Measurements from ENCODE around the gene OPA1.

OPA1 gene

DNA sequence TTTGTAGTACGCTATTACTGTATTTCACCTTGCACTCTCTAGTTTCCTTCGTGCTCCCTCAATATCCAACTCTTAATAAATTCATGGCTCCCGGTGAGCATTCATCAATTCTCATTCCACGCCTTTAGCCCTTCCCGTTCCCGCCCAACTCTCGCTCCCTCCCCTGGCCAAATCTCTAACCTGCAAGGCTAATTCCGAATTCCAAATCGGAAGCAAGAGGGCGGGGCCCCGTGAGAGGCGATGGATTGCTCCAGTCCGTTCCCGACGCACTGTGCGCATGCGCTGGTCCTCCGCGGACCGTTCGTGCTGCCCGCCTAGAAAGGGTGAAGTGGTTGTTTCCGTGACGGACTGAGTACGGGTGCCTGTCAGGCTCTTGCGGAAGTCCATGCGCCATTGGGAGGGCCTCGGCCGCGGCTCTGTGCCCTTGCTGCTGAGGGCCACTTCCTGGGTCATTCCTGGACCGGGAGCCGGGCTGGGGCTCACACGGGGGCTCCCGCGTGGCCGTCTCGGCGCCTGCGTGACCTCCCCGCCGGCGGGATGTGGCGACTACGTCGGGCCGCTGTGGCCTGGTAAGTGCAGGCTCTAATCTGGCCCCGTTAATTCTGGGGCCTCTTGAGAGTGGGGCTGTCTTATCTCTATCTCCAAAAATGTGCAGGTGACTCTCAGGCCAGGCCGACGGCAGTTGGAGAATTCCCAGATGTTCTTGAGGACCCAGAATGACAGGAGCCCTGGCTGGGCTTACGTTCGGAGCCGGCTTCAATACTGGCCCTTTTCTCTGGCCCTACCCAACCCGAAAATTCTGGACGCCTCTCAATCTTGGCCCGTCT lies at the start of gene OPA1:
Gene OPA1 (plus strand): TSS at position 368 of the 827 bp plus-strand sequence. CDS start 170 bp downstream, at position 538.
- peak; percentile 79 for DNase-seq (ENCODE audit: low read depth)

- DNase-seq (ENCODE audit: low read depth), result no peak
Observed at GRCh38 chr3:193544289-193544688, 48.7 kb upstream of the OPA1 start.

DNA sequence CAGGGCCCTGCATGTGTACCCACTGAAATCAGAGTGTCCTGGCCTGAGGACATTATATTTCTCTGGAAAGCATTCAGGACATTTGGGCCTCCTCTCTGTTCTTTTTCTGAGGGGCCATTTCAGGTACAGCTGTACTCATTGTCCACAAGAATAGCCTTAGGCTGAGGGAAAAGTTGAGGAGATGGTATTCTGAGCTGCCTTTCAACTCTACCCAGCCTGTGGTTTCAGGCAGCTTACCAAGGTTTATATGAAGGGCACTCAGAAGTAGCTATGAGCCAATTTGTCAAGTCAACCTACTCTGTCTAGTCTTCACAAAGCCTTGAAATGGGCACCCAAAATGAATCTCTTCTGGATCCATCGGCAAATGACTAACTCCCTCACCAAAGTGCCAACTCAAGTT lies 47.7 kb upstream of the OPA1 start:
- DNase-seq (ENCODE audit: low read depth), result no peak

DNA sequence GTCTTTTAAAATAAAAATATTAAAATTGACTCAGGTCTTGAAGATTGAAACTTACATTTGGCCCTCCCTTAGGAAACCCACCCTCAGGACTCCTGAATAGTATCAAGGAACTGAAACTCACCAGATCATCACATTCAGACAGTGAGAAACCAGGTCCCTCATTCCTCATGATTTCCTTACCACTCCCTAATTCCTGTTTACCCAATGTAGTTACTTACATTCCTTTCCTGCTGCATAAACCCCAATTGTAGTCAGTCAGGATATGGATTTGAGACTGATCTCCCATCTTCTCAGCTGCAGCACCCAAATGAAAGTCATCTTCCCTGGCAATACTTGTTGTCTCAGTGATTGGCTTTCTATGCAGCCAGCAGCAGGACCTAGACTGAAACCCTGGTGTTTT lies 46.9 kb upstream of the OPA1 start:
- DNase-seq (ENCODE audit: low read depth), result no peak

DNA sequence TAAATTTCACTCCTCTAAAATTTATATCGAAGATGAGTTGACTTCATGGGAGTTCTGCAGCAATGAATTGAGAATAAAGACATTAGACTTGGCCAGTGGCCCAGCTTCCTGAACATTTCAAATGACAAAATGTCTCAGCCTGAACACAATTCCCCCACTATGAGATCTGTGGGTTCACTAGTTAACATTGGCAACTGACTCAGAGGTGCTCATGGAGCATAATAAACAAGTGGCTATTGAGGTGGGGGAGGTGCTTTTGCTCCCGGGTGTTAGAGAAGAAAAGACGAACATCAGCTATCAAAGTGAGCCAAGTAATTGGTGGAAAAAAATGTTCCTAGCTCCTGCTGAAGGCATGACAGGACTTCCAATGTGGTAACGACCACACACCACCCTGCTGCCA lies 44.6 kb upstream of the OPA1 start:
- DNase-seq (ENCODE audit: low read depth), result no peak

GRCh38 chr3:193552923-193553322 lies 40.1 kb upstream of the OPA1 start:
- DNase-seq (ENCODE audit: low read depth), result no peak

- no peak for DNase-seq (ENCODE audit: low read depth)
Observed at GRCh38 chr3:193553586-193553985, 39.4 kb upstream of the OPA1 start.

DNA sequence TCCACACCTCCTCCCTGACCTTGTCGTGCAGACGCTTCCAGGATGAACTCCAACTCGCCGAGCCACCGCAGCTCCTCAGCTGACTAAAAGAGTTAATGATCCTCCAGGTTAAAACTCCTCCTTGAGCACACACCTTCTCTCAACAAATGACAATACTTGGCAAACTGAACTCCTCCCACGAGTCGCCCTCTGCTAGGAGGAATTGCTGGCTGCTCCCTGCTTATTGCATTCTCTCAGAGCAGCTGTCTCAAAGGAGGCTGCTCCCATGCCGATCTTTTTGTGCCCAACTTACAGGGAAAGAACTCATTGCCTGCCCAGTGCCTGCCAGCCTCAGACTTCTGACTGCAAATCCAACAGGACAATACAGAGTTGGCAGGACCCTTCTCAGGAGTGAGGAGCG lies 38.2 kb upstream of the OPA1 start, which contains the start of gene ATP13A4:
Gene ATP13A4 (minus strand): TSS at position 85 of the 400 bp plus-strand sequence. CDS start 96 bp downstream, outside the sequence.
- no peak for DNase-seq (ENCODE audit: low read depth)

DNA sequence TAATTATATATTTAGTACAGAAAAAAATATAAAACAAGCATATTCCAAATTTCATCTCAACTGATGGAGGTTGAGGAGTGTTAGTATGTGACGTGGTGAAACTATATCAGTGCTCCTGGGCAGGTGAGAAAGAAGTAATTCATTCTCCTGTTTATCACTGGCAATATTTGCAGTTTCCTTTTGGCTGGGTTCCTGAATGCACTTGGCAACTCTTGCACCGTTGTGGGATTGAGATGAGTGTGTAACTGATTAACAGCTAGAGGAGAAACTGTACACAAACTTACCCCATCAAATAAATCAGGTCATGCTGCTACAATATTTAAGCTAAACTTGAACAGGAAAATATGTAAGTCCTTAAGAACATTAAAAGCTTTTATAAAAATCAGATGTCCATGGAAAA lies 36.2 kb upstream of the OPA1 start:
- no peak for DNase-seq (ENCODE audit: low read depth)

DNA sequence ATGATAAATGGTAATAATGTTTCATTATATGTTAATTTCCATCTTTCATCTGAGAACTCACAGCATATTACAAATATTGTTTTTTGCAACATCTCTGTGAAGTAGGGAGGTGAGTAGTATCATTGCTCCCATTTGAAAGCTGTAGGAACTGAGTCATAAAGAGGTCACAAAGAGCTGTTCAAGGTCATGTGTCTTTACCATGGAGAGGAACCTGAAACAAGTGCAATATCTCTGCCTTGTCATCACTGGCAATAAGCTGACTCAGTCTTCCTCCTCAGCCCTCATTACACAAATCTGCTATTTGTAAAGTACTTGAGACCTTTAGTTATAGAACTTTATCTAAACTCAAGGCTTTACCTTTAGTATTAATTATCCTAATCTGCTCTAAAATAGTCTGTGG lies 33.9 kb upstream of the OPA1 start:
- no peak for DNase-seq (ENCODE audit: low read depth)

DNA sequence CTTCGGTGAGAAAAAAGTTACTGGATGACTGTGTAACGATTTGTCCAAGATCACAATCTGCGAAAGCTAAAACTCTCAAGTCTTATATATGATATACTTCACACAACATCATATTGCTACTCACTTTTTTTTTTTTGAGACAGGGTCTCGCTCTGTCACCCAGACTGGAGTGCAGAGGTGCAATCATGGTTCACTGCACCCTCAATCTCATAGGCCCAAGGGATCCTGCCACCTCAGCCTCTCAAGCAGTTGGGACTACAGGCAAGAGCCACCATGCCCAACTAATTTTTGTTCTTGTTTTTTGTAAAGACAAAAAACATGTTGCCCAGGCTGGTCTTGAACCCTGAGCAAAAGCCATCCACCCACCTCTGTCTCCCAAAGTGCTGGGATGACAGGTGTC lies 32.9 kb upstream of the OPA1 start:
- DNase-seq (ENCODE audit: low read depth), result no peak

DNA sequence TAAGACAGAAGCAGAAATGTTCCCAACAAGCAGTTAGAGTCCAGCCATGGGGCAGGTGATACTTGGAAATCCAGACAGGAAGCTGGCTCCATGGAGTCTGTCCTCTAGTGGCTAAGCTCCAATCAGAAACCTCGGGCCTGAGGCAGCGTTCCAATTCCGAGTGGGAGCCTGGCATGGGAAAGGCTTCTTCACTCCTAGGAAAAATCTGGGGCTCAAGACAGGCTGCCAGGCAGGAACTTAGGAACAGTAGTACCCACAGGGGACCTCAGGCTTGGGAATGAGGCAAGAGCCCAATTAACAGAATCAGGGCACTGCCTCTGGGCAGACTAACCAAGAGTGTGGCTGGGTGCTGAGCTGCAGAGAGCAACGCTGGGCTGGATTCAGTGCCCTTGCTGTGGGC lies 32.1 kb upstream of the OPA1 start:
- no peak for DNase-seq (ENCODE audit: low read depth)

- DNase-seq (ENCODE audit: low read depth), result no peak
Observed at GRCh38 chr3:193563426-193563825, 29.6 kb upstream of the OPA1 start.

- no peak for DNase-seq (ENCODE audit: low read depth)
Observed at GRCh38 chr3:193564012-193564411, 29.0 kb upstream of the OPA1 start.

DNA sequence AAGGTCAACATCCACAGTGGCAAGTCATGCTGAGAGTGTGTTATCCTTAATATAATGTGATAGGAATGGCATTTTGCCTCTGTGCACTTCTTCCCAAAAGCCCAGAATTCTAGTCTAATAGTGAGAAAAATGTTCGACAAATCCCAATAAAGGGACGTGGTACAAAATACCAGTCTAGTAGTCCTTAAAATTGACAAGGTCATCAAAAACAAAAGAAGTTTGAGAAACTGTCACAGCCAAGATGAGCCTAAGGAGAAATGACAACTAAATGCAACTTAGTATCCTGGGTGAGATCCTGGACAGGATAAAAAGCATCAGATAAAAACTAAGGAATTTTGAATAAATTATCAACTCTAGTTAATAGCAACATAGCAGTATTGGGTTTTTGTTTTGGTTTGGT lies 23.9 kb upstream of the OPA1 start:
- no peak for DNase-seq (ENCODE audit: low read depth)

- DNase-seq (ENCODE audit: low read depth), result no peak
Observed at GRCh38 chr3:193572426-193572908, 20.5 kb upstream of the OPA1 start.

DNA sequence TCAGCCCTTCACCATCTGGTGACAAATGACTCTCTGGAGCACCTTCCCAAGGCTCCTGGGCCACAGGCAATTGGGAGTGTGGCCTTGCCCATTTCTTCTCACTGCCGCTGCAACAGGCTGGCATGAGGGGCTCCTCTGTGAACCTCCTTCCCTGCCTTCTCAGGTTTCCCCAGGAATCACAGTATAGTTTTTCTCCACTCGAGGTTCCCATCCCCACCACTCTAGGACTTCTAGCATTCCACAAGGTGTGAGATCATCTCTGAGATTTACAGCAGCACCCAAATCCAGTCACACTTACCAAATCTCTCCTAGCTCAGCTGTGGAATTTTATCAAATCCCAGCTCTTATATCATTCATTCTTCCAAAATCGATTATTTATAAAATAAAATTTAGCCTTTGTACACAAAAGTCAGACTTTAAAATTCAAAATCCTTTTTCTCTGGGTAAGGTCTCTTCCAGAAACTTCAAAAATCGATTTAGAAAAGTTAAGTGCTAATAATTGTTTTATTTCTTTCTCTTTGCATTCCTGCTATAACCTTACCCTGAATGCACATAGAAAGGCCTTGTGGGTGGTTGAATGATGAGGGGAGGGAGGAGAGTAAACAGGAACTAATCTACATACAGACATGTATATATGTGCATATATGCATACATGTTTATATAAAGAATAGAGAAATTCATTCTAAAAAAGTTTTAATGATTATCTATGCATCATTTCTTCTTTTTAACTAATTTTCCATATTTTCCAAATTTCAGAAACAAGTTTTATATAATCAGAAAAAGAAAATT lies 19.4 kb upstream of the OPA1 start:
- DNase-seq (ENCODE audit: low read depth), result no peak

DNA sequence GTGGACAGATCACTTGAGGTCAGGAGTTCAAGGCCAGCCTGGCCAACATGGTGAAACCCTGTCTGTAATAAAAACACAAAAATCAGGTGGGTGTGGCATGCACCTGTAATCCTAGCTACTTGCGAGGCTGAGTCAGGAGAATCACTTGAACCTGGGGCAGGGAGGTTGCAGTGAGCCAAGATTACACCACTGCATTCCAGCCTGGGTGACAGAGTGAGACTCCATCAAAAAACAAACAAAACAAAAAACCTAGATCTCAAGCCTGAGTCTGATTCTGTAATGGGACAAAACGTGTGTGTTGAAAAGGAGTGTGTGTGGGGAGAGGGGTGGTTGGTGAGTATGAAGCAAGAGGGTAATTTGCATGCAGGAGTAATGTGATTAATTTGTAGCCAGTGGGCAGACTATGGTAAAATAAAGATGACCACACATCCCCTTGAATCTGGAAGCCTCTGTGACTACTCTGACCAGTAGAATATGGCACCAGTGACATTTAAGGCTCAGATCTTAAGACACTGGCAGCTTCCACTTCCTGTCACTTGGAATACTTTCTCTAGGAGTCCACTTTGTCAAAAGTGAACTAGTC lies 18.4 kb upstream of the OPA1 start:
- no peak for DNase-seq (ENCODE audit: low read depth)

- DNase-seq (ENCODE audit: low read depth), result no peak
Observed at GRCh38 chr3:193585530-193585929, 7.5 kb upstream of the OPA1 start.

GRCh38 chr3:193586526-193586925 lies 6.5 kb upstream of the OPA1 start:
- DNase-seq (ENCODE audit: low read depth), result no peak

- no peak for DNase-seq (ENCODE audit: low read depth)
Observed at GRCh38 chr3:193589129-193589528, 3.9 kb upstream of the OPA1 start.

DNA sequence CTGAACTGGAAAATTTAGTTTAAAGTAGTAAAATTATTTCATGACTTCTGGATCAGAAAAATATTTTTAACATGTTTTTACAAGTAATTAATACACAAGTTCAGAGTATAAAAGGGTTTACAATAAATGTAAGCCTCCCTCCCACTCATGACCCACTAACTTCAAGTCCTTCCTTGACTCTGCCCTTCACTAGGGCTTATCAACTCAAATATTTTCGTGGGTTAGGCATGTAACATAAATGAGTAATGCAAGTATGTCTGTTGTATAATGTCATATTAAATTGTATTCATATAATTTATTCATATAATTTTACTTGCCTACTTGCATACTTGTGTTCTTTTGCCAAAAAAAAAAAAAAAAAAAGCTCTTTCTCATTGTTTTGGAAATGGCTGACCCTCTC lies 3.4 kb upstream of the OPA1 start:
- DNase-seq (ENCODE audit: low read depth), result no peak

Measured in activated T-helper 1 cell treated with Interleukin-2 at 50 U/mL for 16 hours (primary cell).